Measurements from ENCODE around the gene PCGF5.

- TF ChIP-seq CTCF (IDR thresholded peaks at IDR 0.05; ENCODE audit: low read depth, low read length) (no peak), EZH2phosphoT487 (IDR thresholded peaks at IDR 0.05; ENCODE audit: low read depth) (no peak)
These were observed 91.3 kb downstream of the PCGF5 start for GRCh38 chr10:91311601-91312381.

Measured in OCI-LY3 (cell line).